H9 (cell line): ENCODE data around the gene TMA7. TPM values are rescaled to one million over a fixed set of nuclear protein-coding genes. Genes with fewer than 3 reads are reported as not detected.
A peak's percentile ranks its signal among the peaks of the same experiment; 100 is the strongest.

Experiments used
- DNase-seq: peaks from one replicate; pipeline ENCODE4 v3.0.0-alpha.2; 2017
- H2AFZ ChIP-seq: one replicate; pipeline ENCODE4 v1.6.1; 2013; ENCODE audit warnings: mild to moderate bottlenecking, low read length, control low read depth, moderate library complexity
- H2AK5ac ChIP-seq: 2 replicates; pipeline ENCODE4 v1.6.1; 2013; ENCODE audit warnings: low read length, control low read depth, mixed read lengths; ENCODE audit not compliant: insufficient read length
- H2BK120ac ChIP-seq: one replicate; pipeline ENCODE4 v1.6.1; 2013; ENCODE audit warnings: low read depth, mild to moderate bottlenecking, low read length, control low read depth, inconsistent platforms; ENCODE audit not compliant: poor library complexity, severe bottlenecking
- H2BK12ac ChIP-seq: 2 replicates; pipeline ENCODE4 v1.6.1; 2013; ENCODE audit warnings: low read length, control low read depth, mixed read lengths, low read depth; ENCODE audit not compliant: insufficient read length
- H2BK15ac ChIP-seq: 2 replicates; pipeline ENCODE4 v1.6.1; 2013; ENCODE audit warnings: low read depth, low read length, control low read depth
- H2BK20ac ChIP-seq: one replicate; pipeline ENCODE4 v1.6.1; 2013; ENCODE audit warnings: low read depth, mild to moderate bottlenecking, low read length, control low read depth, inconsistent platforms; ENCODE audit not compliant: poor library complexity, severe bottlenecking
- H2BK5ac ChIP-seq: 2 replicates; pipeline ENCODE4 v1.6.1; 2013; ENCODE audit warnings: low read length, control low read depth, mixed read lengths; ENCODE audit not compliant: insufficient read length
- H3K14ac ChIP-seq: 2 replicates; pipeline ENCODE4 v1.6.1; 2013; ENCODE audit warnings: low read length, control low read depth; ENCODE audit not compliant: insufficient read depth
- H3K18ac ChIP-seq: 2 replicates; pipeline ENCODE4 v1.6.1; 2013; ENCODE audit warnings: low read depth, mild to moderate bottlenecking, mixed read lengths, low read length, control low read depth; ENCODE audit not compliant: insufficient read length
- H3K23ac ChIP-seq: 2 replicates; pipeline ENCODE4 v1.6.1; 2013; ENCODE audit warnings: low read length, control low read depth, mixed read lengths, low read depth; ENCODE audit not compliant: insufficient read length
- H3K23me2 ChIP-seq: 2 replicates; pipeline ENCODE4 v1.6.1; 2013; ENCODE audit warnings: low read depth, mild to moderate bottlenecking, mixed read lengths, low read length, control low read depth; ENCODE audit not compliant: insufficient read length, poor library complexity, severe bottlenecking
- H3K27ac ChIP-seq: 2 replicates; pipeline ENCODE4 v1.5.1; 2013; ENCODE audit warnings: low read length, control low read depth, mixed read lengths, low read depth; ENCODE audit not compliant: insufficient read length
- H3K27me3 ChIP-seq: 2 replicates; pipeline ENCODE4 v1.6.1; 2013; ENCODE audit warnings: low read length, control low read depth, inconsistent platforms; ENCODE audit not compliant: insufficient read depth
- H3K4ac ChIP-seq: 2 replicates; pipeline ENCODE4 v1.6.1; 2013; ENCODE audit warnings: low read depth, mild to moderate bottlenecking, control low read depth, inconsistent platforms, low read length, moderate library complexity
- H3K4me1 ChIP-seq: 2 replicates; pipeline ENCODE4 v1.6.1; 2013; ENCODE audit warnings: low read length, control low read depth, inconsistent platforms; ENCODE audit not compliant: insufficient read depth
- H3K4me2 ChIP-seq: 2 replicates; pipeline ENCODE4 v1.6.1; 2013; ENCODE audit warnings: low read length, control low read depth, mixed read lengths; ENCODE audit not compliant: insufficient read length, insufficient read depth
- H3K56ac ChIP-seq: 2 replicates; pipeline ENCODE4 v1.6.1; 2013; ENCODE audit warnings: low read depth, mild to moderate bottlenecking, mixed read lengths, low read length, control low read depth; ENCODE audit not compliant: insufficient read length
- H3K79me1 ChIP-seq: 2 replicates; pipeline ENCODE4 v1.6.1; 2013; ENCODE audit warnings: low read depth, mild to moderate bottlenecking, moderate library complexity, low read length, control low read depth, inconsistent platforms; ENCODE audit not compliant: insufficient read depth, poor library complexity, severe bottlenecking
- H3K79me2 ChIP-seq: 2 replicates; pipeline ENCODE4 v1.6.1; 2013; ENCODE audit warnings: low read length, control low read depth, inconsistent platforms; ENCODE audit not compliant: insufficient read depth
- H3K9ac ChIP-seq: 2 replicates; pipeline ENCODE4 v1.6.1; 2013; ENCODE audit warnings: low read length, control low read depth, mixed read lengths; ENCODE audit not compliant: insufficient read length; ENCODE audit errors: extremely low read depth
- H3K9me3 ChIP-seq: one replicate; pipeline ENCODE4 v1.6.1; 2013; ENCODE audit warnings: low read depth, low read length, inconsistent platforms; ENCODE audit not compliant: control insufficient read depth
- H3T11ph ChIP-seq: one replicate; pipeline ENCODE4 v1.6.1; 2013; ENCODE audit warnings: mild to moderate bottlenecking, low read length, control low read depth, inconsistent platforms
- H4K20me1 ChIP-seq: one replicate; pipeline ENCODE4 v1.6.1; 2013; ENCODE audit not compliant: control insufficient read depth, insufficient read length, insufficient read depth
- H4K5ac ChIP-seq: 2 replicates; pipeline ENCODE4 v1.6.1; 2013; ENCODE audit warnings: low read depth, mild to moderate bottlenecking, mixed read lengths, low read length, control low read depth; ENCODE audit not compliant: insufficient read length
- H4K8ac ChIP-seq: replicated peaks from 2 replicates; pipeline ENCODE4 v1.6.1; 2013; ENCODE audit warnings: low read length, control low read depth, mixed read lengths, low read depth; ENCODE audit not compliant: insufficient read length
- H4K91ac ChIP-seq: 2 replicates; pipeline ENCODE4 v1.6.1; 2013; ENCODE audit warnings: low read depth, mild to moderate bottlenecking, moderate library complexity, mixed read lengths, low read length, control low read depth; ENCODE audit not compliant: insufficient read length
- H3K27ac Mint-ChIP-seq, 3 experiments: 2 replicates in 2 of 3; 3 replicates in 1 of 3; pipeline ENCODE4 v1.8.0; 2020 to 2021; ENCODE audit warnings: mixed read lengths in 3 of 3, mild to moderate bottlenecking in 1 of 3, moderate library complexity in 1 of 3
- H3K27me3 Mint-ChIP-seq: 2 replicates; pipeline ENCODE4 v1.8.0; 2021; ENCODE audit warnings: low read depth, mild to moderate bottlenecking, moderate library complexity, mixed read lengths
- H3K36me3 Mint-ChIP-seq, 3 experiments: 2 replicates in 2 of 3; 3 replicates in 1 of 3; pipeline ENCODE4 v1.8.0; 2020 to 2021; ENCODE audit warnings: low read depth in 3 of 3, mixed read lengths in 3 of 3; ENCODE audit not compliant: insufficient read depth in 1 of 3
- H3K4me1 Mint-ChIP-seq, 2 experiments: 2 replicates each; pipeline ENCODE4 v1.8.0; 2020; ENCODE audit warnings: mixed read lengths in 2 of 2
- H3K4me3 Mint-ChIP-seq, 2 experiments: 2 replicates in 1 of 2; 3 replicates in 1 of 2; pipeline ENCODE4 v1.8.0; 2020 to 2021; ENCODE audit warnings: mild to moderate bottlenecking in 2 of 2, mixed read lengths in 2 of 2, moderate library complexity in 1 of 2
- H3K9me3 Mint-ChIP-seq, 2 experiments: 2 replicates in 1 of 2; 3 replicates in 1 of 2; pipeline ENCODE4 v1.8.0; 2020; ENCODE audit warnings: mild to moderate bottlenecking in 2 of 2, mixed read lengths in 2 of 2, moderate library complexity in 1 of 2
- WGBS: extraction: QIAGEN DNeasy Blood & Tissue Kit; methylation state at CpG from one replicate; pipeline ENCODE4 v1.1.7; 2013; ENCODE audit warnings: missing lambda C conversion rate, low lambda C conversion rate, mixed read lengths; ENCODE audit not compliant: insufficient read length; ENCODE audit errors: extremely low coverage; 5-methylcytosine and 5-hydroxymethylcytosine counted together
- total RNA-seq: library from RNA; stranded (reverse); gene quantifications from 2 replicates; pipeline ENCODE4 v1.2.1, GENCODE V29; 2021
- TF ChIP-seq, protein P1 (sequence below): fragments of 200-600 bp; sonication (generic); conservative IDR thresholded peaks from 3 replicates; pipeline ENCODE4 v1.8.0; 2021; ENCODE audit warnings: antibody characterized with exemption, mild to moderate bottlenecking

The TMA7 gene
- total RNA-seq, 1 experiment from 2014 or later, result 305 TPM

DNA sequence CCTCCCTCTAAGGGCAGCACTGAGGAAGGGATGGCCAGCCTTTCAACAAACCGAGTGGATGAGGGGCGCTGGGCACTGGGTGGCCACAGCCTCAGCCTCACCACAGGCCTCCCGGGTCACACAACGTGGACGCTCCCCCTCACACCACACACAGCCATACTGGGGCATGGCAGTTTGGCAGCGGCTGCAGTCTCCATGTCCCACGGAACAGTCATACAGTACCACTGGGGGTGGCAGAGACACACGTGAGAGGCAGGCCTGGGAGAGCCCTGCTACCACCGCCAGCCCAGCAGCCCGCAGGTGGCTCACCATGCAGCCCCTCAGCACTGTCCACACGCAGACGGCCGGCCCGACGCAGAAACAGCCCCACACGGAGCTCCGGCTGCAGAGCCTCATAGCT lies 21.9 kb upstream of the TMA7 start:
- Histone ChIP-seq H2AFZ (no peak overlapping the region), H3K4me1 (no peaks in the 10 kb centered on the region), H3K79me1 (no peaks in the 10 kb centered on the region), H3K23me2 (no peaks in the 10 kb centered on the region), H3T11ph (no peak overlapping the region), H3K79me2 (no peaks in the 10 kb centered on the region), H3K4ac (no peak overlapping the region), H3K27me3 (no peaks in the 10 kb centered on the region), H2BK120ac (no peak overlapping the region), H4K91ac (no peak overlapping the region), H3K9ac (no peak overlapping the region), H3K9me3 (no peaks in the 10 kb centered on the region), H2BK15ac (no peak overlapping the region), H2BK5ac (no peak overlapping the region), H2AK5ac (no peak overlapping the region), H3K18ac (no peak overlapping the region), H3K23ac (no peak overlapping the region), H2BK12ac (no peak overlapping the region), H2BK20ac (no peak overlapping the region), H3K4me2 (no peak overlapping the region), H4K5ac (no peak overlapping the region), H3K27ac (no peak overlapping the region), H4K8ac (no peak overlapping the region), H3K14ac (no peak overlapping the region), H3K56ac (no peak overlapping the region), H4K20me1 (no peaks in the 10 kb centered on the region)
- H3K27me3 Mint-ChIP-seq, result no peaks in the 10 kb centered on the region
- H3K4me3 Mint-ChIP-seq, result no peak overlapping the region
- no peaks in the 10 kb centered on the region for H3K9me3 Mint-ChIP-seq
- WGBS, result no CpG with 5 or more reads among the region's 17 CpGs
- TF ChIP-seq, protein P1, sequence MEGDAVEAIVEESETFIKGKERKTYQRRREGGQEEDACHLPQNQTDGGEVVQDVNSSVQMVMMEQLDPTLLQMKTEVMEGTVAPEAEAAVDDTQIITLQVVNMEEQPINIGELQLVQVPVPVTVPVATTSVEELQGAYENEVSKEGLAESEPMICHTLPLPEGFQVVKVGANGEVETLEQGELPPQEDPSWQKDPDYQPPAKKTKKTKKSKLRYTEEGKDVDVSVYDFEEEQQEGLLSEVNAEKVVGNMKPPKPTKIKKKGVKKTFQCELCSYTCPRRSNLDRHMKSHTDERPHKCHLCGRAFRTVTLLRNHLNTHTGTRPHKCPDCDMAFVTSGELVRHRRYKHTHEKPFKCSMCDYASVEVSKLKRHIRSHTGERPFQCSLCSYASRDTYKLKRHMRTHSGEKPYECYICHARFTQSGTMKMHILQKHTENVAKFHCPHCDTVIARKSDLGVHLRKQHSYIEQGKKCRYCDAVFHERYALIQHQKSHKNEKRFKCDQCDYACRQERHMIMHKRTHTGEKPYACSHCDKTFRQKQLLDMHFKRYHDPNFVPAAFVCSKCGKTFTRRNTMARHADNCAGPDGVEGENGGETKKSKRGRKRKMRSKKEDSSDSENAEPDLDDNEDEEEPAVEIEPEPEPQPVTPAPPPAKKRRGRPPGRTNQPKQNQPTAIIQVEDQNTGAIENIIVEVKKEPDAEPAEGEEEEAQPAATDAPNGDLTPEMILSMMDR, result no peak
- peak overlapping the region in 1 of 3 experiments; percentile 86; a peak in 1 of 7 replicates for H3K27ac Mint-ChIP-seq
- peaks cover 47 to 87% (median 80%) of the 10 kb centered on the region in 3 experiments for H3K36me3 Mint-ChIP-seq
- H3K4me1 Mint-ChIP-seq, result no peaks in the 10 kb centered on the region
- no peak for DNase-seq
